HS-27A (cell line): Measurements from ENCODE around the gene OR5B12.
"Not testable (repeated sequence)": the region's sequence is repeated elsewhere in the genome, so short reads cannot be mapped to it uniquely, and the experiment has no call there.

Experiments
- DNase-seq: peaks from one replicate; pipeline ENCODE4 v3.0.0-alpha.2; 2012; ENCODE audit warnings: low read depth, missing footprints

Gene OR5B12

DNA sequence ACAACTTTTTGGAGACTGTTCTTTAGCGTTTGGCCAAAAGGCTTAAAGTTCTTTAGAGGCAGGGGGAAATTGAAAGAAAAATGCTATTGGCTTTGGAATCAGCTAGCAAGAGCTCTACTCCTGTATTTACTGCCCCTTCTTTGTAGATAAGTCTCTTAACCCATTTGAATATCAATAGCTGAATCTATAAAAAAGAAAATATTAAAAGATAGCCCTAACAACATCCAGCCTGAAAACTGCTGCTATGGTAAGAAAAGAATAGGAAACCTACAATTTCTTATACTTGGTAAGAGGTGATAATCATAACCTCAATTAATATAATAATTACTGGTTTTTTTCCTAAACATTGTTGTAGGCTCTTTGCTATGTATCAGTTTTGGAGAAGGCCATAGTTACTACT lies at the start of gene OR5B12:
Gene OR5B12, minus strand, starts transcription at position 101 of the 400 bp plus-strand sequence. CDS start 2,085 bp downstream, outside the sequence.
- DNase-seq = no peak

DNA sequence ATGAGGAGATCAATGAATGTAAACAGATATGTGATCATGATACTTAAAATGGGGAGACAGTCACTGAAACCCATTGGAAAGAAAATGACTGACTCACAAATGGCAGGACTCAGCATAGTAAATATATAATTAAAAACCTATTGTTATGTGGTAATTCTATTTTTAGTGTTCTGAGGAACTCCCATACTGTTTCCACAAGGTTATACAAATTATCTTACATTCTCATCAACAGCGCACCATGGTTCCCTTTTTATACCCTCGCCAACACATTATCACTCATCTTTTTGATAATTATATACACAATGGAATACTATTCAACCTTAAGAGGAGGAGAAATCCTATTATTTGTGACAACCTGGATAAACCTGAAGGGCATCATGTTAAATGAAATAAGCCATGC lies 48.8 kb upstream of the OR5B12 start:
- no peak for DNase-seq

GRCh38 chr11:58487170-58487569 lies 45.1 kb upstream of the OR5B12 start:
- DNase-seq = no peak

DNA sequence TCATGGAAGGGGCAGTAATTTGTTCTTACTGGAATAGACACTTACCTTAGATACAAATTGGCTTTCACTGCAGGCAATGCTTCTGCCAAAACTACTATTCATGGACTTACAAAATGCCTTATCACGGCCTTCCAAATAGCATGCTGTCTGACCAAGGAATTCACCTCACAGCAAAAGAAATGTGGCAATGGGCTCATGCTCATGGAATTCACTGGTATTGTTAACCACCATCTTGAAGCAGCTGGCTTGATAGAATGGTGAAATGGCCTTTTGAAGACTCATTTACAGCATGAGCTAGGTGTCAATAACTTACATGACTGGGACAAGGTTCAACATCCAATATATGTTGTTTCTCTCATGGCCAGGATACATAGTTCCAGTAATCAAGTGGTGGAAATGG lies 43.9 kb upstream of the OR5B12 start:
- DNase-seq = no peak

DNA sequence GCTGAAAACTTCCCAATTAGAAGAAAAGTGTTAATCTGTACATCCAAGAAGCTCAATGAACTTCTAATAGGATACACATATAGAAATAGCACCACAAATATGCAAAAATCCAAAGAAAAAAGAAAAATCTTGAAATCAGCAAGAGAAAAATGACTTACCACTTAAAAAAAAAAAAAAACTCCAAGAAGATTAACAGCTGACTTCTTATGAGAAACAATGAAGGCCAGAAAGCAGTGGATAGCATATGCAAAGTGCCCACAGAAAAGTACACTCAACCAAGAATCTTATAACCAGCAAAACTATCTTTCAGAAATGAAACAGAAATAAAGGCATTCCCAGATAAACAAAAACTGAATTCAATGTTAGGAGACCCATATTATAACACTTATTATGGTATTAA lies 29.9 kb upstream of the OR5B12 start:
- no peak for DNase-seq

DNA sequence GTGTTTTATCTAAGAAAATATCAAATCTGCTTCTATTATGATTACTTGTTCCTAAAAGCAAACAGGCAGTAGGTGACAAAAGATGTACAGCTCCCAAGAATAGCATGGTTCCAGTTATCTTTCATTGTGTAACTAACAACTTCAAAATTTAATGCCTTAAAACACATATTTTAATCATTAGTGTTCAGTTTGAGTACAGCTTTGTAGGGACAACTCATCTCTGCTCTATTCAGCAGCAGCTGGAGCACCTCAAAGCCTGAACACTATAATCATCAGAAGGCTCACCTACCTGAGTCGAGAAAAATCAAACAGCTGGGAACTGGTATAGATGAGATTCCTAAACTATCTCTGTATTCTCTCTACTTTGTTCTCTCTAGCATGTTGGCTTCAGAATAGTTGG lies 24.3 kb upstream of the OR5B12 start:
- no peak for DNase-seq

DNA sequence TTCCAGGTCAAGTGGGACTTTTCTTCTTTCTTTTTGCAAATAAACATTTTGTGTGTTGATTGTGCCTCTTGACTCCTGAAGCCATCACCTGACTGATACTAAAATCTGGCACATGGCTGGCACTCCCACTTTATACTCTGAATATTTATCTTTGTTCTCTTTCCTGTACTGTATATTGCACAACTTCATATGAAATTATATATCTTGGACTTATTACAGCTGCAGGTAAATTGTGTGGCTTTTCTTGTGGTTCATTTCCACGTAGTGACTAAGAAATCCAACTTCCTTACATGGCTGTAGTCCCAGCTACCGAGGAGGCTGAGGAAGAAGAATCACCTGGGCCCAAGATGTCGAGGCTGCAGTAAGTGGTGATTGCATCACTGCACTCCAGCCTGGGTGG lies 23.7 kb upstream of the OR5B12 start:
- no peak for DNase-seq

DNA sequence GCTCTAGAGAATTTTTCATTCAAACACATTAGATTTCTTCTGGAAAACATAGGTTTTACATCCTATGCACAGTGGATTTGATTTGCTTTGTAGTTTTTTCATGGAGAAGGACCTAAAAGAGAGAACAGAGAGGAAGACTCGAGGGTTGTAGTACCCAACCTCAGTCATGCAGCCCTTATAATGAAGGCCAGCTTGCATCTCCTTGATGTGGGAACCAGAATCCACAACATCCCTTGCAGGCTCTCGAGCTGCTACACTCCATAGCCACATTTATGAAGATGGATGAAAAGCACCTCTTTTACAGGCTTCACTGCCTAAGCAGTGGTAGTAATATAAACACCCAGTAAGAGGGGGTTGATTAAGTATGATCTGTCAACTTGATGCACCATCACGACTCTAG lies 9.5 kb upstream of the OR5B12 start:
- DNase-seq = no peak

GRCh38 chr11:58446294-58446693 lies 4.3 kb upstream of the OR5B12 start:
- no peak for DNase-seq

DNA sequence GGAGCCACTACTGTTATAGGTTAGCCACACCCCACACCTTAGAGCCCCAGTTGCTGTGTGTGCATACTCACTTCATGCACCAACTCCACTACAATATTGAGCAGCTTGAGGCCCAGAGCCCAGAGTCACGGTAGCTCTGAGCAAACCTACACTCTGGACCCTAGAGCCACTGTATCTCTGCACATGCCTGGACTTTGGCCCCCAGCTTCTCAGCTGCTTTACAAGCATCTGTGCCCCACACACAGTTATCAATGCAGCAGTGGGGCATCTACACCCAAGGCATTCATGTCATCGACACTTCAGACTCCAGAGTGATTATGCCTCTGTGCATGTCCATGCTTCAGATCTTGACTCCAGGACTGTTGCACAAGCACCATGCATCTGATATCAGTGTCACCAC lies 2.3 kb upstream of the OR5B12 start:
- DNase-seq = no peak

DNA sequence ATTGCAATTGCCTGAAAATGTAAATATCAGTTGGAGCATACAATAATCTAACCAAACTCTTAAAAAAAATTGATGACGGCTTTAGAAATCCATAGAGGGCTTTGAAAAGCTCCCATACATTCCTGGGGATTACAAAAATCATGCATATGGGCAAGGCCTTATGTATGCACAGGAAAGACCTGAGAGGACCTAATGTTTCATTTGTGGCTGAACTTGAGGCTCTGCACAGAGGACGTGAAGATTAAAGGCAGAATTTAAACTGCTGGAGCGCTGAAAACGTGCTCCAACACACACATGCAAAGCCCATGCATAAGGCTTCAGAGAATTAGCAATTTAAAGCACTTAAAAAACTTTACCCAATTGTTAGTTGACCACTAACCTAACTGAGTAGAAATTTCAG lies 3.5 kb downstream of the OR5B12 start:
- DNase-seq = no peak

DNA sequence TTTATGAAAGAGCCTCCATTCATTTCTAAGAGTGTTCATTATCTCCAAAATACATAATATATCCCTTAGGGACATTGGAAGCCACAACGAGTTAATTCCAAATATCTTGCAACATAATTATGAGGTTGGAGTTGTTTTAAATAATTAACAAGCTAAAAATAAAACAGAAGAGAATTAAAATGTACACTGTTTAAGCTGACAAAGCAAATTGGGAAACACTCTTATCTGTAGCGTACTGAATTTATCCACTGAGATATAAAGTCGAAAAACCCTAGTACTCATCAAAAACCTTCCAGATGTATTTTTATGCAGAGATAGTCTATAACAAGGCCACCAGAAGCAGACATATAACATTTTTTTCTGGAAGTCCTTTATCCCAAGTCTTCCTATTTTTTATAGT lies 7.8 kb downstream of the OR5B12 start:
- no peak for DNase-seq

GRCh38 chr11:58433638-58434203 lies 8.3 kb downstream of the OR5B12 start:
- DNase-seq = no peak

- no peak for DNase-seq
These were observed 12.8 kb downstream of the OR5B12 start for GRCh38 chr11:58429273-58429672.

- DNase-seq = no peak
These were observed 14.0 kb downstream of the OR5B12 start, which contains the start of gene OR5B2 for GRCh38 chr11:58428021-58428420. Gene OR5B2, minus strand, starts transcription at chr11:58428121. Its CDS starts 4,860 bp downstream, at chr11:58423261.

- DNase-seq = no peak
These were observed 35.3 kb downstream of the OR5B12 start, which contains the start of gene OR5B3 for GRCh38 chr11:58406774-58407173. Gene OR5B3, minus strand, starts transcription at chr11:58406874. Its CDS starts 3,465 bp downstream, at chr11:58403409.

GRCh38 chr11:58399622-58400021 lies 42.4 kb downstream of the OR5B12 start:
- DNase-seq = not testable (repeated sequence)

DNA sequence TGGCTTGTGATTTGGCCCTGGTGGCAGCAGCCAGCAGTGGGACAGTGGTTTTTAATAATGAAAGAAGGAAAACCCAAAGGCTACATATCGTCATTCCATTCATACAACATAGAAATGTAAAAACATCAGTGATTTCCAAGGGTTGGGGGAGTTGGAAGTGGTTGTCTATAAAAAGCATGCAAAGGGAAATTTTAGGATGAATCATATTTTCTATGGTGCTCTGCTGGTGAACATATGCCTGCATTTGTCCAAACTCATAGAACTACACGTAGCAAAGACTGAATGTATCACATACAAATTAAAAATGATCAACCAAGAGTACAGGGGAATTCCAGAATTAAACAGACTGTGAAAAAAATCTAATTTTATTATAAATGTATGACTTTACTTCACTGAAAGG lies 46.5 kb downstream of the OR5B12 start:
- DNase-seq = peak; percentile 17

GRCh38 chr11:58394195-58394594 lies 47.8 kb downstream of the OR5B12 start:
- peak; percentile 86 for DNase-seq

- DNase-seq = peak; percentile 19
These were observed 49.3 kb downstream of the OR5B12 start for GRCh38 chr11:58392746-58393145.

- DNase-seq = peak; percentile 15
These were observed 50.2 kb downstream of the OR5B12 start for GRCh38 chr11:58391879-58392278.

DNA sequence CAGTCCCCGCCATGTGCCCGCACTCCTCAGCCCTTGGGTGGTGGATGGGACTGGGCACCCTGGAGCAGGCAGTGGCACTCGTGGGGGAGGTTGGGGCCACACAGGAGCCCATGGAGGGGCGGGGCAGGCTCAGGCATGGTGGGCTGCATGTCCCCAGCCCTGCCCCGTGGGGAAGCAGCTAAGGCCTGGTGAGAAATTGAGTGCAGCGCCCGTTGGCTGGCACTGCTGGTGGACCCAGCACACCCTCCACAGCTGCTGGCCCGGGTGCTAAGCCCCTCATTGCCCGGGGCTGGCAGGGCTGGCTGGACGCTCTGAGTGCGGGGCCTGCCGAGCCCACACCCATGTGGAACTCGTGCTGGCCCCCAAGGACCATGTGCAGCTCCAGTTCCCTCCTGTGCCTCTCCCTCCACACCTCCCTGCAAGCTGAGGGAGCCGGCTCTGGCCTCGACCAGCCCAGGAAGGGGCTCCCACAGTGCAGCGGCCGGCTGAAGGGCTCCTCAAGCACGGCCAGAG lies 51.4 kb downstream of the OR5B12 start:
- no peak for DNase-seq
